Inflammatory macrophage treated with lipopolysaccharide for 4 hours (primary cell): ENCODE measurements around the gene FARP1.

Experiments
- DNase-seq: peaks from one replicate; pipeline ENCODE4 v3.0.0-alpha.2; 2020

FARP1 gene

DNA sequence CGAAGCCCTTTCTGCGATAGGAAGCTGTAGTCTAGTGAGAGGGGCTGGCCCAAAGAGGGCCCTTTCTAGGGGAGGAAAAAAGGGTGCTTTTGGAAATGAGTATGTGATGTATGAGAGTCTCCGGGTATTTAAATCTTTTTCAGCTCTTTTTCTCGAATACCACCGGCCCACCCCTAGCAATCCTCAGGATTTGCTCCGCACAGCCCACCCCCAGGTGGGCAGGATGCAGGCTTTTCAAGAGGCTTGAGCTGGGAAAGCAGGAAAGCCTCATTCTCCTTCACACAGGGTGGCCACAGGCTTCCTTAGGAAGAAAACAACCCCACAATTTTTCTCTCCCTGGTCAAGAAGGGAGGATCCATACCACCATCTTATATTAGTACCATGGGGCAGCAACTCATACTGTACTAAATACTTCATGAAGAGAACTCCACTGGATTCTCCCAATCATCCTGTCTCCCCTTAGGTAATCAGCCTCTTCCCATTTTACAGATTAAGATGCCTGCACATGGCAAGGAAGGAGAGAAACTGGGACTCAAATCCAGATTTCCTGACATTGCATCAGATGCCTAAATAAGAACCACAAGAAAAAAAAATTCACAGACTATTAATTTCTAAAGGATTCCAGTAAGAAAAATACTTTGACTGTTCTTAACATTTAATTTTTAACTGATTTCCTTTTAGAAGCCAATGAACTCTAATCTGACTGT lies 349.6 kb downstream of the FARP1 start:
- DNase-seq: no peak

GRCh38 chr13:98493042-98493712 lies 350.3 kb downstream of the FARP1 start:
- DNase-seq: peak; percentile 20

GRCh38 chr13:98494769-98495168 lies 351.9 kb downstream of the FARP1 start:
- DNase-seq: no peak

DNA sequence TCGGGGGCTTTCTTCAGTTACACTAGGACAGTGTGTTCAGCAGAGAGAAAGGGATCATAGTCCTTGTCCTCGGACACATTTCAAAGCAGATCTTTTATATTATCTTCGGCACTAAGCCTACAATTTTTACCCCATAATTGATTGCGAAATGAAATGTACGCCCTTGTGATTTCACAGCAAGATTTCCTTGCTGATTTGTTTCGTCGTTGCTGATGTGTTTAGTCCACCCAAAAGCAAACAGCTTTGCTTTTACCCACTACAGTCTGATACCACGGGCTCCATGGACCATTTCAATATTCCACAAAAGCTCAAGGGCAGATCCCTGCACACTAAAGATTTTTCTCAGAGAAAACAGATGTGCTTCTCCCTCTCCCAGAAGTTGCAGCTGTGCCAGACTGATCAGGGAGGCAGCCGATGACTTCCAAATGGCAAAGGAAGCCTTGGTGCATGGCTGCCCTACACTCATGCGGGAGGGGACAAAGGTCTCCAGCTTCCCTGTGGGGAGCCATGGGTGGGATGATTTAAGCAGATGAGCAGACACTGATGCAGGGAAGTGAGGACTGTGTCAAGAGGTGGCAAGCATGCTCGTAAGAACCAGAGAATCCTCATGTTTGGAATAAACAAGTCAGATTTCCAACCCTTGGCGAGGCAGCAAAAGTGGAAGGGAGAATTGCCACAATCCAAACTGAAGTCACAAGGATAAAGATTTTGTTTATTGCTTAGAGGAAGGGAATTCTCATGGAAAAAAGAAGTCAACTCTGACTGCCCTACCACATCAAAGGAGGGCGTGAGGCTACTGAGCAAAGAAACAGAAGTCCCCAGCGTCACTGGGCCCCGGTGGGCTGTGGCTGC lies 353.0 kb downstream of the FARP1 start:
- peak; percentile 61 for DNase-seq

GRCh38 chr13:98496479-98496791 lies 353.5 kb downstream of the FARP1 start:
- DNase-seq: no peak

GRCh38 chr13:98496966-98497365 lies 354.1 kb downstream of the FARP1 start:
- DNase-seq: no peak

DNA sequence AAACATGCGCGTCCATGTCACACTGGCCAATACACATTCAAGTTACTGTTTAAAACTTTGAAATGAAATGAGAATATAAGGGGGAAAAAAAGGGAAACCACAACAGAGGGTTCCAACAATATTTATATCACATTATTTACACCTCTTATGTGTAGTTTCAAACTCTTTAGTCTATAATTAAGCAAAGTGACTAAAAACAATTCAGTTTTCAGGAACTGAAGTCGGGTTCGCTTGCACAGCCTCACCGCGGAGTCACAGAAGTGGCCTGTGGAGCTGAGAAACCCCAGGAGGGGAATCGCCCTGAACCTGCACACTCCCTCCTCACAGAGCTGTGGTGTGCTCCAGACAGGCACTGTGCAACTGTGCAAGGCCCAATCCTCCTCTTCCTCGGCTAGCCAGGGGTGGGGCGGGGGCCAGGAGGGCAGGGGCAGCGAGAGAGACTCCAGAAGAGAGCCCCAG lies 358.1 kb downstream of the FARP1 start:
- DNase-seq: no peak

DNA sequence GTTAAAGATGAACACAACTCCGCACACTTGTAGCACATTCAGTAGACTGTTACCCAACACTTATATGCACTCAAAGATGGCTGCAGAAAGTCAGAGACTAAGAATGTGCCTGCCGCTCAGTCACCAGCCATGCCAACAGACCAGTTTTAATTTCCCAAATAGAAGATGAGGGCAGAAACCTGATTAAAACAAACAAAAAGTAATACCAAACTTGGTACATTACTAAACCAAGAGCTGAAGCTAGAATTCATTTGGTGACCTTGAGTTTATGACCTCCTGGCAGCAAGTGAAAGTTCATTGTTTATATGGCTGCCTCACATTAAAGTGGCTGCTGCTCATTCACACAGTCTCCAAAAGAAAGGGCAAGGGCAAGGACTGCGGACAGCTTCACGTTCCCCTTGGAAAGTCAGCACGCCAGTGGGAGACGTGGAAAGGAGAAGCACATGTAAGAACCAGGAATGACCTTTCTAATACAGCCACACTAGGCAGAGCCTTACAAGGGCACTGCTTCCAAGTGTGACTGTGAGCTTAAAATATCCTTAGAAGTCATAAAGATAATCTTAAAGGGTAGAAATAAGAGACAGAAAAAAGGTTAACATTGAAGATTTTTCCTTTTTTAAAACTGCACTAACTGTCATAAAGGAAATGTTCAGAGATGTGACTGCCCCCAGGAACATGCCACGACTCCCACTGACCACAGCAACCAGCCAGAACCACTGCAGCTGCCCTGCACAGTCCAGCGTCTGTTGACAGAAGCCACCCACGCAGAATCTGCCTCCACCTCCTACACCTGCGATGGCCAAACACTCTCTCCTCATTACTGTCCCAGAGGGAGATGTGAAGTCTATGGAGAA lies 360.5 kb downstream of the FARP1 start:
- DNase-seq: no peak

GRCh38 chr13:98504029-98504351 lies 361.1 kb downstream of the FARP1 start:
- DNase-seq: no peak

- DNase-seq: no peak
These were observed 361.6 kb downstream of the FARP1 start for GRCh38 chr13:98504371-98504963.
